C4-2B (cell line): ENCODE data around the gene PMAIP1.

ENCODE experiments used
- ZFX ChIP-seq: fragments of 450-650 bp; IDR thresholded peaks from 2 replicates; pipeline ENCODE4 v1.6.1; 2017
- TF ChIP-seq, protein P1 (sequence below): fragments of 450-650 bp; conservative IDR thresholded peaks from 2 replicates; pipeline ENCODE4 v1.5.1; 2017; ENCODE audit warnings: mild to moderate bottlenecking

DNA sequence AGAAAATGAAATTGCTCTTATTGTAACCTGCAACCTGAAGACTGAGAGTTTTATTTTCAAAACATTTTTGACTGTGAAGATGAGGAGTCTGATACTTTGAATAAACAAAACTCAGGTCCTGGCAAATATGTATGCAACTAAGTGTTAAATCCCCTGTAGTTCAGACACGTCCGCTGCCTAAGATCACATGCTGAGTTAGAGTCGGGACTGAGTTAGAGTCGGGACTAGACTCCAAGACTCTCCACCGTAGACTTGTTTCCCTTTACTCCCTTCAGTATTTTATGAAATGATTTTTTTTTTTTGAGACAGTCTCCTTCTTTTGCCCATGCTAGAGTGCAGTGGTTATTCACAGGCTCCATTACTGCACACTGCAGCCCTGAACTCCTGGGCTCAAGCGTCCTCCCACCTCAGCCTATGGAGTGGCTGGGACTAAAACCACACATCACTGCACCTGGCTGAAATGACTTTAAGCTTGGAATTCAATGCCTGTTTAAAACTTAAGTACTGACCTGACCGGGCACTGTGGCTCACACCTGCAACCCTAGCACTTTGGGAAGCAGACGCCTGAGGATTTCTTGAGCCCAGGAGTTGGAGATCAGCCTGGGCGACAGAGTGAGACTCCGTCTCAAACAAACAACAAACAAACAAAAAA lies 28.0 kb upstream of the PMAIP1 start:
- TF ChIP-seq, protein P1, sequence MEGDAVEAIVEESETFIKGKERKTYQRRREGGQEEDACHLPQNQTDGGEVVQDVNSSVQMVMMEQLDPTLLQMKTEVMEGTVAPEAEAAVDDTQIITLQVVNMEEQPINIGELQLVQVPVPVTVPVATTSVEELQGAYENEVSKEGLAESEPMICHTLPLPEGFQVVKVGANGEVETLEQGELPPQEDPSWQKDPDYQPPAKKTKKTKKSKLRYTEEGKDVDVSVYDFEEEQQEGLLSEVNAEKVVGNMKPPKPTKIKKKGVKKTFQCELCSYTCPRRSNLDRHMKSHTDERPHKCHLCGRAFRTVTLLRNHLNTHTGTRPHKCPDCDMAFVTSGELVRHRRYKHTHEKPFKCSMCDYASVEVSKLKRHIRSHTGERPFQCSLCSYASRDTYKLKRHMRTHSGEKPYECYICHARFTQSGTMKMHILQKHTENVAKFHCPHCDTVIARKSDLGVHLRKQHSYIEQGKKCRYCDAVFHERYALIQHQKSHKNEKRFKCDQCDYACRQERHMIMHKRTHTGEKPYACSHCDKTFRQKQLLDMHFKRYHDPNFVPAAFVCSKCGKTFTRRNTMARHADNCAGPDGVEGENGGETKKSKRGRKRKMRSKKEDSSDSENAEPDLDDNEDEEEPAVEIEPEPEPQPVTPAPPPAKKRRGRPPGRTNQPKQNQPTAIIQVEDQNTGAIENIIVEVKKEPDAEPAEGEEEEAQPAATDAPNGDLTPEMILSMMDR = no peak
- no peak for TF ChIP-seq ZFX
